GM19372 (cell line): ENCODE measurements around the gene COL9A1.

Source experiments
- ATAC-seq: cut with Tn5 transposase; IDR thresholded peaks from one replicate; pipeline ENCODE4 v1.9.1; 2021; ENCODE audit warnings: mild to moderate bottlenecking, low read depth, moderate library complexity; ENCODE audit not compliant: unreplicated experiment

COL9A1 gene

GRCh38 chr6:70236343-70236742 lies 66.5 kb downstream of the COL9A1 start:
- no peak for ATAC-seq

GRCh38 chr6:70234561-70235236 lies 68.2 kb downstream of the COL9A1 start:
- no peak for ATAC-seq

GRCh38 chr6:70231311-70231710 lies 71.6 kb downstream of the COL9A1 start:
- ATAC-seq = no peak

GRCh38 chr6:70225055-70225454 lies 77.8 kb downstream of the COL9A1 start:
- ATAC-seq = no peak

GRCh38 chr6:70222439-70222749 lies 80.5 kb downstream of the COL9A1 start:
- ATAC-seq = no peak

GRCh38 chr6:70221715-70222438 lies 81.0 kb downstream of the COL9A1 start:
- no peak for ATAC-seq

- ATAC-seq = no peak
Observed at GRCh38 chr6:70221025-70221714, 81.7 kb downstream of the COL9A1 start.

GRCh38 chr6:70219943-70220613 lies 82.8 kb downstream of the COL9A1 start:
- no peak for ATAC-seq

GRCh38 chr6:70216767-70217166 lies 86.1 kb downstream of the COL9A1 start:
- no peak for ATAC-seq

- no peak for ATAC-seq
Observed at GRCh38 chr6:70215460-70216108, 87.3 kb downstream of the COL9A1 start.

- no peak for ATAC-seq
Observed at GRCh38 chr6:70210462-70210861, 92.4 kb downstream of the COL9A1 start.

GRCh38 chr6:70208235-70208790 lies 94.6 kb downstream of the COL9A1 start:
- no peak for ATAC-seq

- ATAC-seq = no peak
Observed at GRCh38 chr6:70198785-70199184, 104.1 kb downstream of the COL9A1 start.

- no peak for ATAC-seq
Observed at GRCh38 chr6:70196531-70196930, 106.4 kb downstream of the COL9A1 start.

GRCh38 chr6:70194421-70194820 lies 108.5 kb downstream of the COL9A1 start:
- ATAC-seq = no peak

GRCh38 chr6:70188202-70188601 lies 114.7 kb downstream of the COL9A1 start:
- no peak for ATAC-seq

GRCh38 chr6:70186461-70186860 lies 116.4 kb downstream of the COL9A1 start:
- no peak for ATAC-seq

GRCh38 chr6:70184723-70185122 lies 118.2 kb downstream of the COL9A1 start:
- no peak for ATAC-seq

- ATAC-seq = no peak
Observed at GRCh38 chr6:70183538-70183937, 119.3 kb downstream of the COL9A1 start.

GRCh38 chr6:70180901-70181599 lies 121.8 kb downstream of the COL9A1 start:
- no peak for ATAC-seq
